ENCODE data around the gene TEX261.
"Not testable (repeated sequence)": the region's sequence is repeated elsewhere in the genome, so short reads cannot be mapped to it uniquely, and the experiment has no call there.

TEX261 gene

DNA sequence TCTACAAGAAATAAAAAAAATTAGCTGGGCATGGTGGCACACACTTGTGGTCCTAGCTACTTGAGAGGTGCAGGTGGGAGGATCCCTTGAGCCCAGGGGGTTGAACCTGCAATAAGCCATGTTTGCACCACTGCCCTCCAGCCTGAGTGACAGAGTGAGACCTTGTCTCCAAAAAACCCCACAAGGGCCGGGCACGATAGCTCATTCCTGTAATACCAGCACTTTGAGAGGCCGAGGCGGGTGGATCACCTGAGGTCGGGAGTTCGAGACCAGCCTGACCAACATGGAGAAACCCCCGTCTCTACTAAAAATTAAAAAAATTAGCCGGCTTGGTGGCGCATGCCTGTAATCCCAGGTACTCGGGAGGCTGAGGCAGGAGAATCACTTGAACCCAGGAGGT, 5.3 kb upstream of the TEX261 start:
- DNase-seq: not testable (repeated sequence)

DNA sequence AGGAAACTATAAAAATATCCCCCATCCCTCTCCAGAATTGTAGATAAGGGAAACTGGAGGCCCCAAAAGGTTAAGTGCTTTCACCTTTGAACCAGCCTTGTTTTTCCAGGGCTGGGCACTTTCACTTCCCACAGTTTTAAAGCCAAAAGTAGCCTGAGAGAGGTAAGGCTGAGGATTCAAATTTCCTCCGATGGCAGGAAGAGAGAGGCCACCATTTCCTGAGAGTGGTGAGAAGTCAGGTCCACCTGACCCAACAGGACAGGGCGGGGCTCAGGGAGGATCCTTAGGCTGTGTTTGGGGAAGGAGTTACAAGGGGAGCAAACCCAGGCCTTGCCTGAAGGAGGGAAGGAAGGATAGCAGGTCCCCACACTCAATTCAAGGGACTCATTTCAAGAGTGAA, 4.7 kb upstream of the TEX261 start:
- no peak for DNase-seq

DNA sequence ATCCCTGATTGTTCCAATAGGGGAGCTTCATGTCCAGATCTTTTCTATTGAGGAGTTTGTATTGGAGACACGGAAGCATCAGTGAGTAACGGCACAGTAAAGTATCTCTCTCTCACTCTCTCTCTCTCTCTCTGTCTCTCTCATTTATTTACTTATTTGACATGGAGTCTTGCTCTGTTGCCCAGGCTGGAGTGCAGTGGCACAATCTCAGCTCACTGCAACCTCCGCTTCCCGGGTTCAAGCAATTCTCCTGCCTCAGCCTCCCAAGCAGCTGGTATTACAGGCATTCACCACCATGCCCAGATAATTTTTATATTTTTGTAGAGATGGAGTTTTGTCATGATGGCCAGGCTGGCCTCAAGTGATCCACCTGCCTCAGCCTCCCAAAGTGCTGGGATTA, 4.2 kb upstream of the TEX261 start:
- DNase-seq: not testable (repeated sequence)

DNA sequence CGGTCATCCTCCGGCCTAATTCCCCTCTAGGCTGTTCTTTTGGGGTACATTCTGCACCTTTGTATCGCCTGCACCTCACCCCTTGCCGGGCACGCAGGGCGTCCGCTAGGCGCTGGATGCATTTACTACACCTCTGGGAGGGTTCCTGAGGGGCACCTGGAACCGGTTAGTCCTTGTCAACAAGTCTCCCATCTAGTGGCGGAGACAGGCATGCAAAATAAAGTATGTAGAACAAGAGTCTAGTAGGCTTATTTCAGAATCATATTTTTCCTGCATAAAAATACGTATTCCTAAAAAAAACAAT, 705 bp upstream of the TEX261 start:
- no peak for DNase-seq

DNA sequence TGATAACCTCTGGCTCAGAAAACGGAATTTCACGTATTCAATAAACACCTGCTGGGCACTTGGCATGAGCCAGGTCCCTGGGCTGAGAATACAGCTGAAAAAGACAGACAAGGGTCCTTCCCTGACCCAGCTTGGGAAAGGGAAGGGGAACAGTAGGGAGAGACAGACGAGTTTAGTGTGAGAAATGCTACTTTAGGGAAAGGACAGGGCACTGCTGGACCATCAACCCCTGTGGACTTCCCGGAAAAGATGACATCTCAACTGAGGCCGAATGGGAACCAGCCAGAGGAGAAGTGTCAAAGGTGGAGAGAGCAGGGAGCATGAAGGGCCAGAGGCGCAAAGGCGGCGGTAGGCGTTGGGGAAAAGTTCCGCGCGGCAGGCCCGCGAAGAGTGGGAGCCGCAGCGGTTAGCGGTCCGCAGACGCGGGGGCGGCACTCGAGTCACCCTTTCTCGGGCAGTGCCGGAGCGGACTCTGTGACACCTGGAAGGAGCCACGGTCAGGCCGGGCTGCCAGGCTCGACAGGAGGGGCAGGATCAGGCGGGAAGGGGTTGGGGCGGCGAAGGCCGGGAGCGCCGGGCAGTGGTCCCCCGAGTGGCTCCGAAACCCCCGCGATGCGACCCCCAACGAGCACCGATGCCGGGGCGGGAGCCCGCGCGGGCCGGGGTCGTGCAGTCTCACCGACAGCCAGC, 519 bp downstream of the TEX261 start:
- peak; percentile 54 for DNase-seq

DNA sequence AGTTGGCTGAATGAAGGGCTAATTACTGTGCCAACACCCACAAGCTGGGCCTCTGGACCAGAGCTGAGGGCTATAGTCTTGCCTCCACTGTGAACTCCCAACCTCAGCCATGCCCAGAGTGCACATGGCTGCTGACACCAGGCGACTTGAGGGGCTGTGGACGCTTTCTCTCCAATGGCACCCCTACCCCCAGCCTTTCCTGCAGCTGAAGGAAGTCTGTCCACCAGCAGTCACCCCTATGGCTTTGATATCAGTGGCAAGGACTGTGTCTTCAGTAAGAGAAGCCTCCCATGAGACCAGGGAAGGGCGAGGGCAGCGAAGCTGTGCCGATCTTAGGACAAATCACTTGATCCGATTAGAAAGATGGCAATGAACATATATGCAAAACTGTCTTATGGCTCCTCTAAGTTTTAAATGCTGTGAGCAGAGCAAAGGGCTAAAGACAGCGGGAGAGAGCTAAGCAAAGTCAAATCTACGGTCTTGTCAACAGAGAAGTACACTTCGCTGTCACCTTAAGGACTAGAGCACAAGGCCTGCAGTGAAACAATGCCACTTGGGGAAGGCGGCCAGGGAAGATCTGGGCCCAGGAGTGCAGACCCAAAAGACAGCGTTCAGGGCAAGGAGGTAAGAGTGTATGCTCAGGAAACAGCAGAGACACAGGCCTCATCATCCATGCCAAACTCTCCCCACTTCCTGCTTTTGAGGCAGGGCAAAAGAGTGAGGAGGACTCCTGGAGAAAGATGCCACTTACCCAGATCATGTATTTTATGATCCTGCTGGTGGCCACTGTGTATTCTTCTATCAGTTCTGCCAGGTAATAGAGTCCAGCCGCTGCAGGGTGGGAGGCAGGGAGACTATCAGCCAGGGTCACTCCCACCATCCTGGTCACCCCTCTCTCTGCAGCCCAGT, 1.5 kb downstream of the TEX261 start:
- DNase-seq: no peak

DNA sequence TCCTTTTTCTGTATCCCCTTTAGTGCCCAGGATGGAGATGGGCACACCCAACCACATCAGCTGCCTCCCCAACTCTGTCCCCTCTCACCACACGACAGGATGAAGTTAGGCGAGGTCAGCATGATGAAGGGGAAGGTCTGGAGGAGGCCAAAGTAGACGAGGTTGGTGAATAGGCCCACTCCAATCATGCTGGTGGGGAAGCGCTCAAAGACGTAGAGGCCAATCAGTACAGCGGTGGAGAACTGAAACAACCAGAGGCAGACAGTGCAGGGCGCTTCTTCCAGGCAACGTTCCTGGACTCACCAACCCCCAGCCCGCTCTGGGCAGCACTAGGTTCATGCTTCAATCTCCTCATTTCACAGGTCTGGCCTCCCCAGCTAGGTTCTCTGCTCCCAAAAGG, 2.9 kb downstream of the TEX261 start:
- DNase-seq: no peak

DNA sequence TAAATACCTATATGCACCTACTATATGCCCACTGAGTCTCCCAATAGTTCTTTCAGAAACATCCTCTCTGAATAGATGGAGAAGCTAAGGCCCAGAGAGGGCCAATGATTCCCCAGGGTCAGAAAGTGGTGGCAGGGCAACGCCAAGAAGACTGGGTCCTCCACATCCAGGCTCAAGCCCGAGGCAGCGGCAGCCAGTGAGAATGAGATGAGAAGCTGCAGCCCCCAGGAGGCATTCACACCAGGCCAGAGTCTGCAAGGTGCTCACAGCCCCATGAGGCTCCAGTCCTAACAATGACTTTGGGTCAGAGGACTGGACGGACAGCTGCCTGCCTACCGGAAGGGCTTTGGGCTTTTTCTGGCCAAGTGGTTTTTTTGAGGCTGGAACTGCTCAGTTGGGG, 3.5 kb downstream of the TEX261 start:
- no peak for DNase-seq

DNA sequence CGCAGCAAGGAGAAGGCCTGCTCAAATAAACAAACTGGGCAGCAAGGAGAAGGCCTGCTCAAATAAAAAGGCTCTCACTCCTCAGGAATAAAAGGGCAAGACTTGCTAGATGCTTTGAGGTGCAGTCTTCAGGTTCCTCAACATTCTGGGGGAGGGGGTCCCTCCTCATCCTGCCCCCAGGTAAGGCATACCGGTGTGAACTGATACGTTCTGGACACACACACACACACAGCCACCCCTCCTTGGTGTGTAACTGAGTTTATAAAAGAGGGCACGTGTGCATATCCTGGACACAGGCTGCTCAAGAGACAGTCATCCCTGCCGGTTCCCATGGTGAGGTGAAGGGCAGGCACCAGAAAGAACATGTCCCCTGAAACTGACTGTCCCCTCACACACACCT, 4.5 kb downstream of the TEX261 start:
- DNase-seq: no peak

DNA sequence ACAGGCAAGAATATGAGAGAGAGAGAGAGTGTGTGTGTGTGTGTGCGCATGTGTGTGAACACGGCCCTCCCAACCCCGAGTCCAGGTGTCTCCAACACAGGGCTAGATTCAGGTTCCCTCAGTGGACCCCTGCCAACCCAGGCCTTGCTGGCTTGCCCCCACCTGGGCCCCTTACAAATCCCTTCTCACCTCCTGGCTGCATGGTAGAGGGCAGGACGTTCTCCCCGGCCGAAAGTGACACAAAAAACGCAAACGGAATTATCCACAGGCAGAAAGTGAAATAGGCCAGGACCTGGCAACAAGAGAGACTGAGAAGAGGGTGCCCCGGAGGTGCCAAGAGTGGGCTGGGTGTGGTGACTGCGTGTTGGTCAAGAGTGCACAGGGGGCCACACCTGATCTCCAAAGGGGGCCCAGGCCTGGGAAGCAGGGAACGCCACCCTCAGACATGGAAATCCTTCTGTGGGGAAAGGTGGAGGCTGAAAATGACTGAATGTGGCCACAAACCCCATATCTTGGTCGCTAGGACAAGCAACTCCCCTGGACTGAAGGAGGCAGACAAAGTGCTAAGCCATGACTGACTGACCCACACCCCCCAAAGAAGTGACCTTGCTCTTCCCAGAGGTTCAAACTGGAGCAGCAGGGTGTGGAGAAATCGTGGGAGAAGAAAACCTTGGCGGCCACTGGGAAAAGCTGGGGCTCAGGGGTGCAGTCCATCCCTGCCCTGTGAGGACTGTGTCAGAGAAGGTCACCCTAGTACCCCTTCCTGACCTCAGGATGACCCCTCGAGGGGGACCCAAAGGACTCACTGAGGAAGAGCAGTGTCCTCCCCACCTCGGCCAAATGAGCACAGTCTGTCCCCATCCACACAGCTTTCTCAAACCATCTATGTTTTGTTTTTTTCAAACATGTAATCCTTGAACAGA, 5.7 kb downstream of the TEX261 start:
- no peak for DNase-seq

DNA sequence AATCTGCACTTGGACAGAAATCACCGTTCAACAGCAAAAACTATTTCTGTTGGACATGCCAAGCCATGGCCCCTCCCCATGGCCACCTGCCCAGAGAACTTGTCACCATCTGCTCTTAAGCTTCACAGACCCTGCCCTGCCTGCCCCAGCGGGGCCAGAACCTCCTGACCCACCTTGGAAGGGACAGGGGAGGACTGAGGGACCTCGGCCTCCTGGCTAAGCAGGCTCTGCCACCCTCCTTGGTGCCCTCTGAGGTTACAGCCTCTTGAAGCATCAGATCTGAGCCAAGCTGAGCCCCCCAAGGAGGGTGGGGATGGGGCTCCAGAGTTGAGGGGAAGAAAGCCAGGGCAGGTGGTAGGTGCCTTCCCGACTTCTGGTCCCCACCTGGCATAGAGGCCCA, 6.5 kb downstream of the TEX261 start:
- DNase-seq: no peak

DNA sequence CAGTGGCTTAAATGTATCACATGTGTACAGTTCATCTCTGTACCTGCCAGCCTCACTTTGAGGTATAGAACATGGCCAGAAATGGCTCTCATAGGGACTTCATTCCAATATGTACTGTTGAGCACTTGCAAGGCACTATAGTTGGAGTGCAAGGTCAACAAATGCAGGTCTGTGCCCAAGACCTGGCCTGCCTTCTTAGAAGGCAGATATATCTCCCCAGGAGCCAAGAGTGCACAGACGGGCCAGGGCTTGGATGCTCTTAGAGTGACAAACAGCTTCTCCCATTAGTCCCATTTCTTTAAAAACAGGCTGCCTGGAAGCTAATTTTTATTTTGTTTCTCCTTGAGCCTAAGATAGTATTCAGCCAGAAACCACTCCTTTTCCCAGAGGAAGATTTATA, 7.3 kb downstream of the TEX261 start:
- no peak for DNase-seq

DNA sequence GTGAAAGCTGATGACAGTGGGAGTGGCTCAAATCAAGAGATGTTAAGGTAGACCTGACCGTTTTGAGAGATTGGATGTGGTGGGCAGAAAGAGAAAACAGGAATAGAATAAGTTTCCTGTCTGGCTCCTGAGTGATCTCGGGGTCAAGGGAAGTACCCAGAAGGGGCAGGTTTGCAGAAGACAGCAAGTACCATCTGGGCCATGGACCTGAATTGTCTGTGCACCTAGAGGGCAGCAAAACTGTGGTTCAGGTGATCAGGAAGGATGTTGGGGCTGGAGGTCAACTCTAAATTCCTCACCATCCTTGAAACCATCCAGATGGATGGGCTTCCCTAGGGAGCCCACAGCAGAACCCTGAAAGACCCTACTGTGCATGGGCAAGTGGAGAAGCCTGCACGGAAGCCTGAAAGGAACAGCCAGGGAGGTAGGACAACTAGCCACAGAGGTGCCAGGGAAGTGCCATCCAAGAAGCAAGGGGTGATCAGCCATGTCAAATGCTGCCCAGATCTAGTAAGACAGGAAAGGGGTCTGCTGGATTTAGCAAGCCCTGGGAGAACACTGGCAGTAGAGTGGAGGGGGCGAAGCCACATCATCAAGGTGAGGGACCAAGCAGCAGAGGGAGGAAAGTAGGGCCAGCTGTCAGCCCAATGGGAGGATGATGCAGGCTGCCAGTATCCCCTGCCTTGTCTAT, 8.0 kb downstream of the TEX261 start:
- DNase-seq: no peak

DNA sequence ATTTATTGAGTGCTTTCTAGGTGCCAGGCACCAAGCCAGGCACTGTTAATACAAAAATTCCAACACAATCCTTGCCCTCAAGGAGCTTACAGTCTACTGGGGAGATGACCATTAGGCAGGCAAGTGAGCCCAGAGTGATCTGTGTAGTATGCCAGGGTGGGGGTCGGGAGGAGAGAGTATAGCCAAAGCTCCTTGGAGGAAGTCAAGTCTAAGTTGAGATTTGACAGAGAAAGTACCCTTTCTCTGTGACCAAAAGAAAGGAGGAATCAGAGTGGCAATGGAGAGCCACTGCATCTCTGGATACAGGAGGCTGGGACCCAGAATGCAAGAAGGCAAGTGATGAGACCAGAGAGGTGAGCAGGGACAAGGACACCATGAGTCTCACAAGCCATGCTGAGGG, 8.7 kb downstream of the TEX261 start:
- no peak for DNase-seq

DNA sequence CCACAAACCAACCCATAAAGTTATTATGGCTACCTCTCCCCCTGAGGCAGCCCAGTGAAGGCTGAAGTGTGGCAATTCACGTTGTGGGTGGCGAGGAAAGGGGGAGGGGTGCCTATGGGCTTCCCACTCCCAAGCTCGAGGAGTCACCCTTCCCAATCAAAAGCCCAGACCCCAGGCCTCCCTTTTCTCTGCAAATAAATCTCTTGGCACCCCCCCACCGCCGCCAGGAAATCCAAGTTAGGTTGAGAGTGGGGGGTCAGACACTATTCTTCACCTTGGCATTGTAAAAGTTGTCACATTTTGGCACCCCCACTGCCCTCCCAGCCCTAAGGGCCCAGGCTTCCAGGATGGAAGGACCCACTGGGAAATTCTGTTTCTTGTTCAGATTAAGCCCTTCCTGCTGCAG, 9.4 kb downstream of the TEX261 start:
- DNase-seq: no peak

DNA sequence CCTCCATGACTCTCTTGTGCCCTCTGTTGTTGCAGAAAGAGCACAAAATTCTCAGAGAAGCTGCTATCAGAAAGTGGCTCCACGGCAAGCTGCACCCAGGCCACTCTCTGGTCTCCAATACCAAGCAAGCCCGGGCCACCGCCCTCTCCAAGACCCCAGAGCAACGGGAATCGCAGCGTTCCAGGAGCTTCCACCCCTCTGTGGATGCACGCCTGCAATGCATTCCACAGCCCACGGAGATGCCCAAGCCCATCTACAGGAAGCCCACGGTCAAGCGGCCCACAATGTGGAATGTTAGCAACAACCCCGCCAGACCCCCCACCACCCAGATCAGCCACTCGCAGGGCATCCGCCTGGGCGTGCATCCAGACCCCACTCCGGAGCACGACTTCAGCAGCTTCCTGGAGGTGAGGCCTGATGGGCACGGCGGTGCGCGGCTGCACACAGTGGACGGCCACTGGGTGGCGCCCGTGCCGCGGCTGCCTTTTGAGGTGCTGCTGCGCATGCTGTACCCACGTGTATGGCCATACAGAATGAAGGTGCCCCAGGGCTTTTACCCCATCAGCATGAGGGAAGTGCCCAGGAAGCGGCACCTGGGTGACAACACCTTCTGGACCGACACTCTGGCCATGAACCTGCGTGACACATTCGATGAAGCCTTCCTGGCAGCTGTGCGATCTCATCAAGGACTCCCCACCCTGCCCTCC, 9.9 kb downstream of the TEX261 start:
- DNase-seq: peak; percentile 82

DNA sequence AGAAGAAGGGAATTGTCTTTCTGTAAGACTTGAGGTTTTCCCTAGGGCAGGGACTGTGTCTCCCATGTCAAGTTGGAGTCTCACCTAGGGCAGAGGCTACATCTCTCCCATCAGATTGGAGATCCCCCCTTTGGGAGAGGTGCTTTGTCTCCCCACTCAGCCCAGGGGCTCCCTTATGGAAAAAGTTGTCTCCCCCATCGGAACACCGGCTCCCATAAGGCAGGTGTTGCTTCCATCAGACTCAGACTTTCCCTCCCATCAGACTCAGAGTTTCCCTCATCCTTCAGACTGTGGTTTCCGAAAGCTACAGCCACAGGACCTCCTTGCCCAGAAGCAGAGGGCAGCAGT, 10.5 kb downstream of the TEX261 start:
- no peak for DNase-seq

DNA sequence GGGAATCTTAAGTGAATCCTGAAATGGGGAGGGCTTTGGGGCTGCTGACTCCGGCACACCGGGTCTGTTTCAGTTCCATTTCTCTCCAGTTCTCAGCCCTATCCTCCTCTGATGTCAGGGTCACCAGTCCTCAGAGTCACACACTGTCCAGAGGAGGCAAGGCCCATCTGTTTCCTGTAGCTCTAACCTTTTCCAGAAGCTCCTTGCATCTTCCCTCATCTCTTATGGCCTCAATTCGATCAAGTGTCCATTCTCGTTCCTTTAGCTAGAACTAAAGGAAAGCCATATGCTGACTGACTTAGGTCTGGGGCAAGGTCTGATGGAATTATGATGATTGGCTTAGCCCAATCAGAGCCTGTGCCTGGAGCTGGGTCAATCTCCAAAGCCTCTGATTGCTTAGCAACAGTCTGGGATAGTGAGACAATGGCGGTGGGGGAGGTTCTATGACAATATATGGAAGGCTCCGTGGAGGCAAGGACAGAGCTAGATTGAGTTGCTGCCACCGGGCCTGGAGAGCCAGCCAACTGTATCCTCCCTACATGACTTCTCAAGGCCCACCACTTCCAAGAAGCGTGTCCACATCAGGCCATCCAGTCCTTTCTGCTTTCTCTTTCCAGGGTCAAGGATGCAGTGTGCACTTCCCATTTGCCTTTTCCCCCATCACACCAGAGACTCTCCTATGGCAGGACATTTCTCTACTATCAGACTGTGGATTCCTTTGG, 11.0 kb downstream of the TEX261 start:
- DNase-seq: no peak

DNA sequence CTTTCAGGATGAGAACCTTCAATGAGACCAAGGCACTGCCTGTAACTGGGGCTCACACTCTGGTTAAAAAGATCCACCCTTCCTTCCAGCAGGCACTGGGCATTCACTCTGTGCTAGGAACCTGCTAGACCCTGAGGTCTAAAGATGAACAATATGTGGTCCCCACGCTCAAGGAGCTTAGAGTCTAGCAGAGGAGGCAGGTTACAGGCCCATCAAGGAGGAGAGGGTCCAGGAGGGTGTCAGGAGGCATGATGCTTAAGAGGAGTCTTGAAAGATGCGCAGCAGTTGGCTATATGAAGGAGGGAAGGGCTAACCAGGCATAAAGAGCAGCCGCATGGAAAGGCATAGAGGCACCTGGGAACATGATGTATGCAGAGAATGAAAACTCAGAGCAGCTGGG, 11.7 kb downstream of the TEX261 start:
- no peak for DNase-seq

DNA sequence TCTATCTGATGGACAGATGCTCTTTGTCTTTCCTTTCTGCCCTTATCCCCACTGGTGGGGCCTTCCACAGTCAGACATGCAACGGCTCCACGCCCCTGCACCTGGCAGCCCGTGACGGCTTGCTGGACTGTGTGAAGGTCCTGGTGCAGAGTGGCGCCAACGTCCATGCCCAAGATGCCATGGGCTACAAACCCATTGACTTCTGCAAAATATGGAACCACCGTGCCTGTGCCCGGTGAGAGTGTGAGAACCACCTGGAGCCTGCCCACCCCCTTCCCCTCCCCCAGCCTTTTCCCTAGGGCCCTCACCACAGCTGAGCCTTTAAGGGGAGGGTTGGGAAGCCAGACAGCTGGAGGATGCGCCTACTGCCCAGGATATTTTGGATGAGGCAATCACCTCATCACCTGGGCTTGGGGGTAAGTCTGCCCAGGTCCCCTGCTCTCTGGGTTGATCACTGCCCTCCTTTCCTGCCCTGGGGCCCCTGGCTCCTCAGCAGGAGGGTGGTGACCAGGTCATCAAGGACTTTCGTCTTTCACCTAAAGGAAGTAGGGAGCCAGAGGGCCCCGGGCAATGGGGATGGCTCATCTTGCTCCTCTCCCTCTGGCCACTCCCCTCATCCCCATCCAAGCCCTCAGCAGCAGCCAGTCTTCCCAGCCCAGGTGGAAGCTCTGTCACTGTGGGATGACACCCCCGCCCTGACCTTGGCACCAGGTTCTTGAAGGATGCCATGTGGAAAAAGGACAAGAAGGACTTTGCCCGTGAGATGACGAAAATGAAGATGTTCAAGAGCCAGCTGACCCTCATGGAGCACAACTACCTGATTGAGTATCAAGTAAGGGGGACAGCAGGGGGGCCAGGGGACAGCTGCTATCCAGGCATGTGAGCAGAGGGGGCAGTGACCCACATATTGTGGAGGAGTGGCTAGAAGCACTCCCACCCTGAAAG, 12.5 kb downstream of the TEX261 start:
- no peak for DNase-seq

Data from retina (tissue), 1 donor.